DMS153 (cell line): ENCODE data around the gene TIMM17B.

Source experiments
- DNase-seq: peaks from one replicate; lab custom pipeline; 2025; lab: John Stamatoyannopoulos, UW

TIMM17B gene

DNA sequence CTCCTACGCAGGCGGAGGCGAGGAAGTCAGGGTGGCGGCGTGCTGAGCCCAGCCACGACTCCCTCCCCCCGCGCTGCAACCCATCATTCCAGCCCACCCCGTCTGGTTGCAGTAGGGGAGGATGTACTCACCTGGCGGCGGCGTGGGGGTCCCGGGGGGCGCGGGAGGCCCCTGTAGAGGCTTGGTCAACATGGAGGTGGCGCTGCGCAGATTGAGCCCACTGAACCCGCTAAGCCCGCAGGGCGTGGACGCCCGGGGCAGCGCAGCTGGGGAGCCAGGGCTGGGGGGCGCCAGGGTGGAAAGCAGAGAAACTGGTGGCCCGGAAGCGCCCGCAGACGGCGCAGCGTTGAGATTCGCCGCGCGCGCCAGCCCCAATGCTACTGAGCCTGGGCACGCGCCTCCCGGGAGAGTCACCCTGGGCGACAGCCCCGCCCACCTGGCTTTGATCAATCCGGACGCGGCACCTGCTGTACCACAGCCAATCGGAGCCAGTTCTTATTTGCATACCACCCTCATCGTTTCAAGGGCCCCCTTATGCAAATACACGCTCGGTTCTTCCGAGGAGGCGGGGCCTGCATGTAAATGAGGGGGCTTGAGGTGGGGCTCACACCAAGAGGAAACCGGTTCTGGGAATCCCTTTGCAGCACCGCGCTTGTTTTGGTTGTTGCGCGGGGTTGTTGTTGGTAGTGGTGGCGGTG is 21.2 kb upstream of the TIMM17B start, which contains the start of gene PIM2:
Gene PIM2, minus strand, starts transcription at position 382 of the 698 bp plus-strand sequence. Its CDS starts 190 bp downstream, at position 192.
- peak; percentile 93 for DNase-seq

DNA sequence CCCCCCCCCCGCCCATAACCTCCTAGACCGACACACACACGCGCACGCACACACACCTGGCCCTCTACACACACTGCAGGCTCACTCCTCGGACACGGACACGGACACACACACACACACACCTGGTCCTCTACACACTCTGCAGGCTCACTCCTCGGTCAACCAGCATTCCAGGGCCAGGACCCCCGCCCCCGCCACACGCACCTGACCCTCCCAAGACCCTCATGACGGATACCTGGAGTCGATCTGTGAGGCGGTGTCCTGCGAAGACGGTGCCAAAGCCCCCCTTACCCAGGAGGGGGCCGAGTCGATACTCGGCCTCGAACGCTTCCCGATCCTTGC is 20.7 kb upstream of the TIMM17B start:
- DNase-seq = no peak

DNA sequence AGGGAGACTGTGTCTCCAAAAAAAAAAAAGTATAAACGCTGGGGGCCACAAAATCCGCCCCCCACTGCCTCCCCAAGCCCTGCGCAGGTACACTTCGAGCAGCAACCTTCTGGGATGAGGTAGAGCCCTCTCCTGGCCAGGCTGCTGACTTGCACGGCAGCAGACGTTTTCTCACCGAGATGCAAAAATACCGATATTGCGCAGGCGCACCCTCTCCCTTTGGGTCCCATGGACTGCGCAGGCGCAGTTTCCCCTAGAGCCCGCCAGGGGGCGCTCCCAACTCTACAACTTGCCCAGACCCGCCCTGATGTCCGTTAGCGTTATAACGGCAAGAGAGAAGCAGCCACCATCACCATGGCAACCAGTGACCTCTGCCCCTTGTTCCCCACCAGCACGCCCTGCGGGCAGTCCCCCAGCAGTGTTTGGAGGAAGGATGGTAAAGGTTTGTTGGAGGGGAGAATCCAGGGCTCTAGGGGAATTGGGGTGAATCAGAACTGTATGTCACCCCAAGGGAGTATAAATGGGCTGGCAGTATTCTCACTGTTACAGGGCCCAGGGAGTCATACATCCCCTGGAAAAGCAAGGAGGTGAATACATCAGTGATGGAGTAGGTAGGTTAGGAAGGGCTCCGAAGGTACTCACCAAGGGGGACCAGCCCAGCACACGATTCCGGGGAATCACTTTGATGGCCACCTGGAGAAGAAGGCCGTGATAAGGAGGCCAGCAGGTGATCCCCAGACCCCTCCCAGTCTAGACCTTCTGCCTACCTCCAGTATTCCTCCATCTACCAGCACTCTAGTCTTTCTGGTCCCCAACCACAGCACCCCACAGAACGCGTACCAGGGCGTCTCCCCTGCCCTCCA is 19.8 kb upstream of the TIMM17B start:
- DNase-seq = peak; percentile 70

DNA sequence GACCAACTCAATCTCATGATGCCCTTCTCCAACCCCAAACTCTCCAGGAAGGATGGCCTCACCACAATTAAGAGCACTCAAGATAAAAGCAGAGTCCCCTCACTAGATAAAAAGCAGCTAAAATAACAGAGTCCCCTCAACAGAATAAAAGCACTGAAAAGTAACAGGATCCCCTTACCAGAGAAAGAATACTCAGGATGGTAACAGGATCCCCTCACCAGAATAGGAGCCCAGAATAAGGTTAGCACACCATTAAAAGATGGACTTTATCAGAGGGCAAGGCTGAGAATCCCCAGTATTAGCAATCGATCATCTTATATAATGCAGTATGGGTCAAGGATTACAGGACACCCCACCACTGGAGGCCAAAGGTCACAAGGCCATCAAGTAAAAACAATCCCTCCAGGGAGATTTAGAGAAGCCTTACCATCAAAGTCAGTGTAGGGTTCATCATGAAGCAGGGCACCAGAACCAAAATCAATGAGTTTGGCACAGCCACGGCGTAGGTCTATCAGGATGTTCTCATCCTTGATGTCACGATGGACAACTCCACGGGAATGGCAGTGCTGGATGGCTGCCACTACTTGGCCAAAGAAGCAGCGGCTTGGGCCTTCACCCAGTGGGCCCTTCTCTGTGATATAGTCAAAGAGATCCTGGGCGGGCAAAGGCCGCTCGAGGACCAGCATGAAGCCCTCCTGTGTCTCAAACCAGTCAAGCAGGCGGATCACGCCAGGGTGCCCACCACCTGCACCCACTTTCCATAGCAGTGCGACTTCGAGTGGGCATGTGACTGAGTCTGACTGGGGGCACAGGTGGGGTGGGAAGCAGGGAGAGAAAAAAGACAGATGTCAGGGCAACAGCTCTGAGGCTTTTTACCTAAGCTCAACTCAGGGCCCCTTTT is 17.3 kb upstream of the TIMM17B start:
- no peak for DNase-seq

DNA sequence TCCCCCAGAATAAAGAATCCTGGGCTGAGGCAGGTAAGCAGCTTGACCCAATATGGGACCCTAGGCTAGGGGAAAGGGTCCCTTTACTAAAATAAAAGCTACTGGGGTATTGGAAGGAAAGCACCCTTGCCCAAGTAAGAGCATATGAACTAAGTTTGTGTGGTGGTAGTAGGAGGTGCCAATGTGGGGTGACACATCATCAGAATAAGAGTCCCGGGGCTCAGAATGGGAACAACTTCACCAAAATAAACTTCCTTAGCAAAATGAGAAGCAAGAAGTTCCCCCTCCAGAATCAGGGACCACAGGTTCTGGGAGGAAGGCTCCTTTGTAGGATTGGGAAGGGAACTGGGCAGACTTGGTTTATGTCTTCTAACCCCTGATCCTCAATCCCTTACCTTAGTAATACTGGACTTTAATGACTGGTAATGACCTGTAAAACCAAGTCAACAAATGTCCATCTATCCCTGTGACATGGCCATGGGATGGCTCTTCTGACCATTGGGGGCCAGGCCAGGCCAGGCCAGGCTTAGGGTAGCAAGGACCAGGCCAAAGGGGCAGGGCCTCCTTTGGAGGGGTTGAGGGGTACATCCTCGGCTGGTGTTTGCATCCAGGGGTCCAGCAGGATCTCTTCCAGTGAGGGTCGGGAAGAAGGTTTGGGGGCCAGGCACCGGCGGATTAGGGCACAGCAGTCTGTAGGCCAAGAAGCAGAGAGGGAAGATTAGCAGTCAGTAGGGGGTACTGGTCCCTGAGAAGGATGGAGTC is 16.2 kb upstream of the TIMM17B start:
- no peak for DNase-seq

DNA sequence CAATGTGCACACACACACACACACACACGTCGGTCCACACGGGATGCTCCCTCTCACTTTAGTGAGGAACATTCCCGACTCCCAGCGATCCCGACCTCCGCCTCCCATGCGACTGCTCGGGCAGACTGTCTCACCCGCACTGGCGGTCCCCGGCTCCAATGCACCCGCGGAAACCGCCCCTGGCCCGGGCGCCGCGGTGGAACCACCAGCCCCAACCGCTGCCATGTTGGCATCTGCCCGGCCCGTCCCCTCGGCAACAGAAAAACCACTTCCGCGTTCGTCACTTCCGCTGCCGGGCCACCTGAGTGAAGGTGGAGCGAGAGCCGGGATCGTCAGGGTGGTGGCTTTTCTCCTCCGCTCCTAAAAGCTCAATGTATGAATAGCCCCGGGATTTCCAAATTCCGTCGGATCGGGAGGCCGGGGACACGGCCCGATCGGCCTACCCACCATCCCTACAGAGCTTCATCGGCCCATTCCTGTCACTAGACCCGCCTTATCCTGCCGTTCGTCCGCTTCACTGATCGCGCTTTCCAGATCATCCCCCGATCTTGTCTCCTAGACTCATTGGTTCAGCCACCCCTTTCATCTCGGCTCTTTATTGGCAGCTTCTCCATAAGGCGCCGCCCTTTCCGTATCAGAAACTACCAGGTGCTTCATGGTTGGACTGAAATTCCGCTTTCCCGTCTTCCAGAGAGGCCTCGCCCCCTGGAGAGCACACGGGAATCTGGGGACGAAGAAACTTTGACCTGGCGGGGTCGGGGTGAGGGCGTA is 14.0 kb upstream of the TIMM17B start, which contains the start of gene SLC35A2:
Gene SLC35A2, minus strand, starts transcription at position 235 of the 771 bp plus-strand sequence. Its CDS starts 10 bp downstream, at position 225.
- DNase-seq = peak; percentile 69

DNA sequence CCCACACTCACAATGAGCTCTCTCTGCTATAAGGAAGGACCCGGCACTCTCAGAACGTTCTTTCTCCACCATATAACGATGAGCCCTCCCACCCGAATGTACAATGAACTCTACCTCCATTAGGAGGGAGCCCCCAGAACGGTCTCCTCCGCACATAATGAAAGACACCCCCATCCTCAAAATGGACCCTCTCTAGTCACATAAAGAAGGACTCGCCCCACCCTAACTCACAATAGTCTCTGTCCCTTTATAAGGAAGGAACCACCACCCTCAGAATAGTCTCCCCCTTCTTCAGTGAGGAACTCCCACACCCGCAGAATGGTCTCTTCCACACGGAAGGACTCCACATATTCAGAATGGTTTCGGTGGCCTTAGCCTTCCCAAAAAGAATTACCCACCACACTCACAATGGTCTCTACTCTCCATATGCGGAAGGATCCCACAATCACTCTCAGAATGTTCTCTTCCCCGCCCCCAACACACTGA is 13.4 kb upstream of the TIMM17B start:
- DNase-seq = no peak

DNA sequence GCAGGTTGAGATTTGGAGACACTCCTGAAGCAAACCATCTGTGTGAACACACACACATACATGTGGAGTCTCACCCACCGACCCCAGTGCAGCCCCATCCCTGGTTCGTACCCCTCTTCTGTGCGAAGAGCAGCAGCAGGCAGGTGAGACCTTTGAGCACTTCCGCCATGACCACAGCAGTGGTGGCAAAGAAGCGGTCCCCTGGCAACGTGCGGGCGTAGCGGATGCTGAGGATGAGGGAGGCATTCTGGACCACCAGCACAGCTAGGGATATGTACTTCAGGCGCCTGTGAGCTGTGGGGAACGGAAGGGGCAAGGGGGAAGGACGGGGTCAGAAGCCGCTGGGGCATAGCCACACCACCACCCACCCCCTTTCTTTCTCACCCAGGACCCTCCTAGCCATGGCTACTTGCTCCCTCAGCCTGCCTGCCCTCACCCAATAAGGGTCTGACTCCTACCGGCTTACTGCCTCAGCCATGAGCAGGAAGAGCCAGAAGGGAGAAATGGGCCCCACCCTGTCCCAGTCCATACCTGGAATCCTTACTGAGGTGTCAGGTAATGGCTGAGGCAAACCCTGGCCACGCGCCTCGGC is 12.2 kb upstream of the TIMM17B start:
- no peak for DNase-seq

DNA sequence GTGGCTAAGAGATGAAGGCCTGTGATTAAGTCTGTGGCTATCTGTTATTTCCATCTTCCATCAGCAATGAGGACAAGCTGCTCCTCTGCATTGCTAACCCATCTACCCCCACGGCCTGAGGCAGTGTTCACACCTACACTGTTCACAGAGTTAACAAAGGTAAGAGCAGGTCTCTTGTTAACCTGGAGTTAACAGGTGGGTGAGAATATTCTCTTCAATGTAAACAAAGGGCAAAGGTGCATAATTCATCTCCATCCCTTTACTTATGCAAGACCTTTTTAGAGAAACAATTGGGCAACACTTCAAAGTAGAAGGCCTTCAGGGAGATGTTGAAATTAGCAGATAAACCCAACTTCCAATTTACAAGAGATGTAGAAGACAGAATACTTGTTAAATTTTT is 11.0 kb upstream of the TIMM17B start:
- no peak for DNase-seq

DNA sequence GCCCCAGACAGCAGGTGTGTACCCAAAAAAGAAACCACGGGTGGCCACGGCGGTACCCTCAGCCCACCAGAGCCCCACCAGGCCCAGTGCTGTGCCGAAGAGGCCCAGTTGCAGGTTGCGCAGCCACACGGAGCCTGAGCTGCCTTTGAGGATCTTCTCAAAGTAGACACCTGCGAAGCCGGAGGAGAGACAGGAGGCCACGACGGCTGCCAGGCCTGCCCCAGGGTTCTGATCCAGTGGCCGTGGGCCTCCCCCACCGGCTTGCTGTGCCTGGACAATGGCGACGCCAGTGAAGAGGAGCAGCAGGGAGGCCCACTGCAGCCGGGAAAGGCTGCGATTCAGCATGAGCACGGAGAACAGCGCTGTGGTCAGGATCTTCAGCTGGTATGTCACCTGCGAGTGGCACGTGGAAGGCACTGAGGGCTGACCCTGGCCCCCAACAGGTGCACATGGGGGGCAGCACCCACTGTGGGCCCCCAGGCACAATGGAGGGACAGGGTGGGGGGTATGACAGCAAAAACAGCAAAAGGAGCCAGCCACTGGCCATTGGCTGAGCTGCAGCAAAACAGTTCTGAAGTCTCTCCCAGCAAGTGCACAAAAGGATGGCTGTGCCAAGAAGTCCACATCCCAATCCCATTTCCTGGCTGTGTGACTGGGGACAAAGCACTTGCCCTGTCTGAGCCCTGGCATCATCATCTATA is 7.7 kb upstream of the TIMM17B start:
- DNase-seq = no peak

DNA sequence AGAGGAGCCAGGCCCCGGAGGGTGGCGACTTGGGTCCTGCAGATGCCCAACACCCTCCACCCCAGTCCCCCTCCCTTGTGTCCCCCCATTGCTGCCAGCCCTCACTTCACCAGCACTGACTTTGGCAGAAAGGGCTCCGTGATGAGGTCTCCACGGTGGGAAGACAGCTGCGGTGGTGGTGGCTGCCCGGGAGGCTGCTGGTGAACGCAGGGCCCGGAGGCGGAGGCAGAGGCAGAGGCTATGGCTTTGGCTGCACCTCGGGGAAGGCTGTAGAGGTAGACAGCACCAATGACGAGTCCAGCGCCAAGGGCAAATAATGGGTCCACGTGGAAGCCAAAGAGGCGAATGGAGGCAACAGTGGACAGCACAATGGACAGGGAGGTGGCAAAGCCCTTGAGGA is 7.1 kb upstream of the TIMM17B start:
- DNase-seq = no peak

DNA sequence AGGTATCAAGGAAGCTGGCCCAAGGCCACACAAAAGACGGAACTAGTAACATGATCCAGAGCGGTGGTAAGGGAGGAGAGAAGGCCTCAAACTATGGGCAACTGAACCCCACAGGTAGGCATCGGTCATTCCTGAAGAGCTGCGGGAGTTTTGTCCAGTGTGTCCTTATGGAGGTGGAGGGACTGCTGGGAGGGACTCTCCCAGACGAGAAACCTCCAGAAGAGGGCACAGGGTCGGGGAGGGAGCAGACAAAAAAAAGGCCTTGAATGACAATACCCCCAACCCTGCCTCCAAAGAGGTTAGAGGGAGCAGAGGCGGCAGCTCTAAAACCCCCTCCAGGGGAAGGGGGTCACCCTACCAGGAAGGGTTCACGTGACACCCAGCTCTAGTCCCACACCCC is 6.6 kb upstream of the TIMM17B start:
- DNase-seq = no peak

DNA sequence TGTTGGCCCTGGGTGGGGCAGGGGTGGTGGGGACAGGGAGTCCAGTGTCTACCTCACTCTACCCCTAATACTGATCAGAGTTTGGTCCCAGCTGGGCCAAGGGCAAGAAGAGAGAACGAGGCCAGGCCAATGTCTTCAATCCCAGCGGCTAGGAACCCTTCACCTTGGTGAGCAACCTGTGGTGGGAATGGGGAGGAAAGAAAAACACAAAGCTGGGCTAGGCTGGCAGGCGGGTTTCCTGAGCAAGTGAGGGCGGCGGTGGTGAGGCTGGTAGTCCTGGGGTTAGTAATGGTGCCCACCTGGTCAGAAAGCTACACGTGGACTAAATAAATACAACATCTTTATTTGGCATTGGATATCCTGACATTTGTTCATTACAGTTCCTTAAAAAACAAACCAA is 5.7 kb upstream of the TIMM17B start:
- no peak for DNase-seq

DNA sequence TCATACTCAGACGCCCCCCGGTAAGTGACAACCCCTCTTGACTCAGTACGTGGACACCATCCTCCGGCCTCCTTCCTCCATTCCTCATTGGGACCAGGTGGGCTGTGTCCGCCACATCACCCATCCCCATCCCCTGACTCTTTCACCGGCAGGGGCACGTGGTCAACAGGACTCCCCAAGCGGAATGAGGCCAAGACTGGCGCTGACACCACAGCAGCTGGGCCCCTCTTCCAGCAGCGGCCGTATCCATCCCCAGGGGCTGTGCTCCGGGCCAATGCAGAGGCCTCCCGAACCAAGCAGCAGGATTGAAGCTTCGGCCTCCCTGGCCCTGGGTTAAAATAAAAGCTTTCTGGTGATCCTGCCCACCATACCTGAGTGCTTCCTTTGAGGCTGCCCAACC is 5.2 kb upstream of the TIMM17B start:
- no peak for DNase-seq

DNA sequence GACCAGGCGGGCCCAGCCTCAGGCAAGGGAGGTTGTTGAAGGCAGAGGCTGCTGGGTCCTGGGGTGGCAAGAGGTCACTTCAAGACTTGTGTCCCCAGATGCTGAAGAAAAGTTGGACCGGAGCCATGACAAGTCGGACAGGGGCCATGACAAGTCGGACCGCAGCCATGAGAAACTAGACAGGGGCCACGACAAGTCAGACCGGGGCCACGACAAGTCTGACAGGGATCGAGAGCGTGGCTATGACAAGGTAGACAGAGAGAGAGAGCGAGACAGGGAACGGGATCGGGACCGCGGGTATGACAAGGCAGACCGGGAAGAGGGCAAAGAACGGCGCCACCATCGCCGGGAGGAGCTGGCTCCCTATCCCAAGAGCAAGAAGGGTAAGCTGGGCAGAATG is 4.6 kb upstream of the TIMM17B start:
- no peak for DNase-seq

DNA sequence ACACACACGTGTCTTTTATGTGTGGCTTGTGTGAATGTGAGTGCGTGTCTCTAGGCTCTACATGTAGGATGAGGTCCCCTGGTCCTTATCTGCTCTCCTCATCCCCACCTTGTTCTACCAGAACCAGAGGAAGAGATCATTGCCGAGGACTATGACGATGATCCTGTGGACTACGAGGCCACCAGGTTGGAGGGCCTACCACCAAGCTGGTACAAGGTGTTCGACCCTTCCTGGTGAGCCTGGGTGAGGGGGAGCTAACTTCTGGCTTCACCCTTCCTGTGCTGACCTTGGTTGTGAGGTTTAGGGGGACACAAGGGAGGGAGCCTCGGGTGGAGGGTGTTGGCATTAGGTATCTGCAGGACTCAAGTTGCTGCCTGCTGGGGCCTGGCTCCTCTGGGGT is 3.5 kb upstream of the TIMM17B start:
- no peak for DNase-seq

DNA sequence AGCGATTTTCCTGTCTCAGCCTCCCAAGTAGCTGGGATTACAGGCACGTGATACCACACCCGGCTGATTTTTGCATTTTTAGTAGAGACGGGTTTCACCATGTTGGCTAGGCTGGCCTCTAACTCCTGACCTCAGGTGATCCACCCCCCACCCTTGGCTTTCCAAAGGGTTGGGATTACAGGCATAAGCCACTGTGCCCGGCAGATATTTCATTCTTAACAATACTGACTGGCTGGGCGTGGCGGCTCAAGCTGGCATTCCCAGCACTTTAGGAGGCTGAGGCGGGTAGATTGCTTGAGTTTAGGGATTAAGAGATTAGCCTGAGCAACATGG is 1.5 kb upstream of the TIMM17B start:
- DNase-seq = no peak

DNA sequence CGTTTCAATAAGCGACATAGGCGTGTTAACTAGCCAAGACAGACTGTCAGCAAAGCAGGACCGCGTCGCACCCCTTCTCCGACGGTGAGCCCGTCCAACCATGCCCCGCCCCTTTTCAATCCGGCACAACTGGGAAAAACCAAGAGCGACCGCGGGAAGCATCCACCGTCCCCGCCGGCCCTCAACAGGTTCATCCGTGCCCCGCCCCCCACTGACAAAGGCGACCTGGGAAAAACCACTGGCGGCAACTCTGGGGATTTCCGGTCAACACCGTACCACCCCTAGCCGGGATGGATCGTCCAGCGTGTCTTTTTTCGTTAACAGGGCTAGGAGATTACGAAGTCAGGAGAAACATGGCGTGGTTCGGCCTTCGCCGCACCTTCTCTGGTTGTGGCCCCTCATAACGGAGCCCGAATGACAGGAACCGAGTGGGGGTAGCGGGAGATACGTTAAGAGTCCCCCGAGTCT is 377 bp downstream of the TIMM17B start:
- peak; percentile 55 for DNase-seq

DNA sequence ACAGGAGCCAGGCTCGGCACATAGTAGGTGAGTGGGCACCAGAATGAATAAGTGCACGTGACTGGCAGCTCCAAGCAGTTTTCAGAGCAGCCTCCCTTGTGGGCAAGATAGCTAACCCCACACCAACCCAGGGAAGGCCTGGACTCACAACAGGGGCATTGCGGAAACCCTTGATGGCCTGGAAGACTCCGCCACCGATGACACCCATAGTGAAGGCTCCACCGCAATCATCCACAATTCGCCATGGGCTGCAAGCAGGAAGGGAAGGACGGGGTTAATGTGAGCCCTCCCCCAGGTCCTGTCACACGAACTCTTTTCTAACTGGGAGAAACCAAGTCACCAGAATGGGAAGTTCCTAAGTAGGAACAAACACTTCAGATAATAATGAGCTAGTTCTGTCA is 957 bp downstream of the TIMM17B start:
- no peak for DNase-seq

DNA sequence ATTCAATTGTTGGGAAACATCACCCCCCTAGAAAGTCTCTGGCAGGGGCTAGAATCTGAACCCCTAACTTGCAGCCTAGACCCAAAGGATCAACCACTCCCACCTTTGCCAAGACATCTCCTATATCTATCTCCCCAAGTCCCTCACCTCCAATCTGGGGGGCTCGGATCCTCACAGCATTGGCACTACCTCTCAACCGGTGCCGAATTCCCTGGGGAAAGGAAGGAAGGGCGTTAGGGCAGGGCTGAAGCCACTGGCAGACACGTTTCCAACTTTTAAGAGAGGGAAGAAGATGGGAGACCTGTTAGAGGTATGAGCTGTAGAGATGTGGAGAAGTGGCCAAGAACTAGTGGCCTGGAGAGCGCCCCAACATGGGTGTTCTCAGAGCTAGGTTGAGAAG is 2.7 kb downstream of the TIMM17B start:
- no peak for DNase-seq
